ENCODE data around the gene NPNT.

NPNT gene

GRCh38 chr4:105972946-105973621, 77.8 kb downstream of the NPNT start:
- no peak for DNase-seq

GRCh38 chr4:105976915-105977314, 81.6 kb downstream of the NPNT start:
- DNase-seq, result no peak

- no peak for DNase-seq
Observed at GRCh38 chr4:105978684-105979296, 83.5 kb downstream of the NPNT start.

- no peak for DNase-seq
Observed at GRCh38 chr4:105979506-105979905, 84.2 kb downstream of the NPNT start.

- DNase-seq, result no peak
Observed at GRCh38 chr4:105988671-105989070, 93.4 kb downstream of the NPNT start.

- no peak for DNase-seq
Observed at GRCh38 chr4:105989485-105990242, 94.4 kb downstream of the NPNT start.

GRCh38 chr4:105990933-105991332, 95.7 kb downstream of the NPNT start:
- DNase-seq, result no peak

GRCh38 chr4:105991726-105992125, 96.5 kb downstream of the NPNT start:
- DNase-seq, result no peak

GRCh38 chr4:105992641-105993305, 97.5 kb downstream of the NPNT start:
- DNase-seq, result no peak

- DNase-seq, result no peak
Observed at GRCh38 chr4:105994061-105994460, 98.8 kb downstream of the NPNT start.

- no peak for DNase-seq
Observed at GRCh38 chr4:105994841-105995501, 99.7 kb downstream of the NPNT start.

- no peak for DNase-seq
Observed at GRCh38 chr4:105996845-105997244, 101.6 kb downstream of the NPNT start.

- no peak for DNase-seq
Observed at GRCh38 chr4:105998171-105999063, 103.1 kb downstream of the NPNT start.

- no peak for DNase-seq
Observed at GRCh38 chr4:106002994-106003393, 107.7 kb downstream of the NPNT start.

- no peak for DNase-seq
Observed at GRCh38 chr4:106010761-106011160, 115.5 kb downstream of the NPNT start.

- no peak for DNase-seq
Observed at GRCh38 chr4:106011387-106011786, 116.1 kb downstream of the NPNT start.

GRCh38 chr4:106017975-106018374, 122.7 kb downstream of the NPNT start:
- no peak for DNase-seq

GRCh38 chr4:106019771-106020170, 124.5 kb downstream of the NPNT start:
- no peak for DNase-seq
